Measurements from ENCODE around the gene ZNF311. TPM values are rescaled to one million over a fixed set of nuclear protein-coding genes. Genes with fewer than 3 reads are reported as not detected.
A peak's percentile ranks its signal among the peaks of the same experiment; 100 is the strongest.

Gene ZNF311
- total and polyA plus RNA-seq, 9 of the 15 experiments (the other 6 are each of a cell fraction or from before 2014, with no cell fraction given): 5.1 to 10.0 (median 7.5) TPM

- TF ChIP-seq JUN (IDR thresholded peaks at IDR 0.05; ENCODE audit: borderline replicate concordance, low read depth, low read length) (peak; percentile 48; the same call in 1 of the 2 replicates), JUN (CRISPR knock-in tag; IDR thresholded peaks at IDR 0.05; ENCODE audit: borderline replicate concordance) (no peak), ATF1 (CRISPR knock-in tag; IDR thresholded peaks at IDR 0.05) (no peak), ATF1 (tag; IDR thresholded peaks at IDR 0.05) (peak; percentile 49), HES1 (IDR thresholded peaks at IDR 0.05; ENCODE audit: low read depth) (no peak), ARID1B (IDR thresholded peaks at IDR 0.05) (peak; percentile 87), FOXK2 (conservative IDR thresholded peaks at IDR 0.05 in 1 of 2, IDR thresholded peaks at IDR 0.05 in 1 of 2; ENCODE audit: low read depth in 2 of 2) (peak; percentile 35 to 61; a peak in 3 of 4 replicates), CREB1 (IDR thresholded peaks at IDR 0.05) (no peak), CREB1 (CRISPR knock-in tag; IDR thresholded peaks at IDR 0.05) (peak; percentile 27; the same call in 1 of the 2 replicates), ZEB2 (IDR thresholded peaks at IDR 0.05) (peak; percentile 94), MYNN (IDR thresholded peaks at IDR 0.05) (peak; percentile 74; the same call in 1 of the 2 replicates), MYNN (CRISPR knock-in tag; IDR thresholded peaks at IDR 0.05) (no peak), PRMT5 (CRISPR knock-in tag; IDR thresholded peaks at IDR 0.05) (no peak), PTTG1 (tag; IDR thresholded peaks at IDR 0.05; ENCODE audit: low read depth) (no peak; the same call in 1 of the 2 replicates), ZNF778 (CRISPR knock-in tag; IDR thresholded peaks at IDR 0.05) (no peak), DACH1 (IDR thresholded peaks at IDR 0.05; ENCODE audit: partially characterized antibody) (no peak), NR2C1 (IDR thresholded peaks at IDR 0.05) (no peak), NR2C1 (tag; IDR thresholded peaks at IDR 0.05) (peak; percentile 47), CBFA2T3 (IDR thresholded peaks at IDR 0.05) (peak; percentile 78), KDM1A (IDR thresholded peaks at IDR 0.05) (peak; percentile 91 to 93), ARID2 (IDR thresholded peaks at IDR 0.05) (0 out of 2 replicates have a peak, but pooled peaks have one; percentile 14), CTBP1 (IDR thresholded peaks at IDR 0.05; ENCODE audit: borderline replicate concordance) (peak; percentile 89), CREB3L1 (IDR thresholded peaks at IDR 0.05; ENCODE audit: borderline replicate concordance, low read depth) (peak; percentile 34; the same call in 1 of the 2 replicates)
- TF ChIP-seq, protein P1, sequence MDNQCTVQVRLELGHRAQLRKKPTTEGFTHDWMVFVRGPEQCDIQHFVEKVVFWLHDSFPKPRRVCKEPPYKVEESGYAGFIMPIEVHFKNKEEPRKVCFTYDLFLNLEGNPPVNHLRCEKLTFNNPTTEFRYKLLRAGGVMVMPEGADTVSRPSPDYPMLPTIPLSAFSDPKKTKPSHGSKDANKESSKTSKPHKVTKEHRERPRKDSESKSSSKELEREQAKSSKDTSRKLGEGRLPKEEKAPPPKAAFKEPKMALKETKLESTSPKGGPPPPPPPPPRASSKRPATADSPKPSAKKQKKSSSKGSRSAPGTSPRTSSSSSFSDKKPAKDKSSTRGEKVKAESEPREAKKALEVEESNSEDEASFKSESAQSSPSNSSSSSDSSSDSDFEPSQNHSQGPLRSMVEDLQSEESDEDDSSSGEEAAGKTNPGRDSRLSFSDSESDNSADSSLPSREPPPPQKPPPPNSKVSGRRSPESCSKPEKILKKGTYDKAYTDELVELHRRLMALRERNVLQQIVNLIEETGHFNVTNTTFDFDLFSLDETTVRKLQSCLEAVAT (IDR thresholded peaks at IDR 0.05): peak; percentile 30 to 84; a peak in 2 of 4 replicates
- TF ChIP-seq, protein P2, sequence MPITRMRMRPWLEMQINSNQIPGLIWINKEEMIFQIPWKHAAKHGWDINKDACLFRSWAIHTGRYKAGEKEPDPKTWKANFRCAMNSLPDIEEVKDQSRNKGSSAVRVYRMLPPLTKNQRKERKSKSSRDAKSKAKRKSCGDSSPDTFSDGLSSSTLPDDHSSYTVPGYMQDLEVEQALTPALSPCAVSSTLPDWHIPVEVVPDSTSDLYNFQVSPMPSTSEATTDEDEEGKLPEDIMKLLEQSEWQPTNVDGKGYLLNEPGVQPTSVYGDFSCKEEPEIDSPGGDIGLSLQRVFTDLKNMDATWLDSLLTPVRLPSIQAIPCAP (CRISPR knock-in tag; IDR thresholded peaks at IDR 0.05; ENCODE audit: borderline replicate concordance): no peak
- TF ChIP-seq, protein P3, sequence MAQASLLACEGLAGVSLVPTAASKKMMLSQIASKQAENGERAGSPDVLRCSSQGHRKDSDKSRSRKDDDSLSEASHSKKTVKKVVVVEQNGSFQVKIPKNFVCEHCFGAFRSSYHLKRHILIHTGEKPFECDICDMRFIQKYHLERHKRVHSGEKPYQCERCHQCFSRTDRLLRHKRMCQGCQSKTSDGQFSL (CRISPR knock-in tag; IDR thresholded peaks at IDR 0.05): no peak
- TF ChIP-seq, protein P3 (tag; IDR thresholded peaks at IDR 0.05): peak in 1 of 2 experiments; percentile 15; a peak in 1 of 4 replicates
These were observed 44.1 kb downstream of the ZNF311 start (continued) for GRCh38 chr6:28960846-28961500.
